A673 (cell line): ENCODE data around the gene U2AF1L4. TPM values are rescaled to one million over a fixed set of nuclear protein-coding genes. Genes with fewer than 3 reads are reported as not detected.
"Not testable (repeated sequence)": the region's sequence is repeated elsewhere in the genome, so short reads cannot be mapped to it uniquely, and the experiment has no call there.

Experiments used
- BruUV-seq: library from RNA; stranded (reverse); fragments of 400-500 nt; replicated peaks from 2 replicates; lab custom pipeline; 2021; lab: Mats Ljungman, UMichigan
- CTCF ChIA-PET: fragments of 300-600 bp; sonication (Branson Sonifier 250); formaldehyde crosslinking; loops from one replicate; lab custom pipeline; 2022; ENCODE audit warnings: antibody characterized with exemption; lab: Charles Lee
- POLR2A ChIA-PET: fragments of 300-600 bp; sonication (Branson Sonifier 250); formaldehyde crosslinking; loops from one replicate; lab custom pipeline; 2022; ENCODE audit warnings: antibody characterized with exemption; ENCODE audit not compliant: low non-redundant PET; lab: Charles Lee
- DNase-seq: peaks from one replicate; pipeline ENCODE4 v3.0.0-alpha.2; 2015; ENCODE audit warnings: low spot score
- H3K27ac ChIP-seq: fragments of 200-600 bp; sonication (generic); 2 replicates; pipeline ENCODE4 v1.5.1; 2016; ENCODE audit warnings: mixed run types, low read depth, mild to moderate bottlenecking, mixed read lengths, antibody characterized with exemption, low read length; ENCODE audit not compliant: poor library complexity, severe bottlenecking
- H3K27me3 ChIP-seq: fragments of 200-600 bp; sonication (generic); replicated peaks from 2 replicates; pipeline ENCODE4 v1.6.1; 2017; ENCODE audit warnings: mixed run types, low read depth, mild to moderate bottlenecking, mixed read lengths, antibody characterized with exemption, low read length; ENCODE audit not compliant: insufficient read depth, poor library complexity
- H3K36me3 ChIP-seq: fragments of 200-600 bp; sonication (generic); 2 replicates; pipeline ENCODE4 v1.6.1; 2016; ENCODE audit warnings: mixed run types, mild to moderate bottlenecking, mixed read lengths, antibody characterized with exemption, low read length; ENCODE audit not compliant: insufficient read depth, poor library complexity, severe bottlenecking
- H3K4me1 ChIP-seq: fragments of 200-600 bp; sonication (generic); 2 replicates; pipeline ENCODE4 v1.6.1; 2017; ENCODE audit warnings: mixed run types, mild to moderate bottlenecking, mixed read lengths, antibody characterized with exemption, low read length; ENCODE audit not compliant: insufficient read depth, poor library complexity, severe bottlenecking
- H3K4me3 ChIP-seq: fragments of 200-600 bp; sonication (generic); 2 replicates; pipeline ENCODE4 v1.5.1; 2016; ENCODE audit warnings: low read depth, mixed run types, mild to moderate bottlenecking, mixed read lengths, low read length; ENCODE audit not compliant: poor library complexity, severe bottlenecking
- H3K9me3 ChIP-seq: fragments of 200-600 bp; sonication (generic); 2 replicates; pipeline ENCODE4 v1.6.1; 2016; ENCODE audit warnings: mixed run types, low read depth, mild to moderate bottlenecking, mixed read lengths, antibody characterized with exemption, low read length; ENCODE audit not compliant: poor library complexity, severe bottlenecking
- CTCF ChIP-seq: fragments of 300-800, 200-600 bp; sonication (generic); conservative IDR thresholded peaks from 2 replicates; pipeline ENCODE4 v1.5.1; 2017; ENCODE audit warnings: low read depth, mild to moderate bottlenecking, antibody characterized with exemption, low read length, moderate library complexity, mixed read lengths
- EZH2 ChIP-seq: fragments of 200-600 bp; sonication (generic); IDR thresholded peaks from 2 replicates; pipeline ENCODE4 v1.6.1; 2017; ENCODE audit warnings: borderline replicate concordance, low read depth, mild to moderate bottlenecking, mixed read lengths, antibody characterized with exemption, low read length; ENCODE audit not compliant: poor library complexity, severe bottlenecking
- intact Hi-C: fragments of 100-400 bp; cut with micrococcal nuclease; formaldehyde crosslinking; loops from one replicate; pipeline ENCODE4 v1.10.0; 2022; ENCODE audit not compliant: unreplicated experiment
- total RNA-seq: library from RNA; stranded (reverse); gene quantifications from 2 replicates; pipeline ENCODE4 v1.2.3, GENCODE V29; 2021

The U2AF1L4 gene
- total RNA-seq, 1 experiment from 2014 or later: 21.0 TPM

DNA sequence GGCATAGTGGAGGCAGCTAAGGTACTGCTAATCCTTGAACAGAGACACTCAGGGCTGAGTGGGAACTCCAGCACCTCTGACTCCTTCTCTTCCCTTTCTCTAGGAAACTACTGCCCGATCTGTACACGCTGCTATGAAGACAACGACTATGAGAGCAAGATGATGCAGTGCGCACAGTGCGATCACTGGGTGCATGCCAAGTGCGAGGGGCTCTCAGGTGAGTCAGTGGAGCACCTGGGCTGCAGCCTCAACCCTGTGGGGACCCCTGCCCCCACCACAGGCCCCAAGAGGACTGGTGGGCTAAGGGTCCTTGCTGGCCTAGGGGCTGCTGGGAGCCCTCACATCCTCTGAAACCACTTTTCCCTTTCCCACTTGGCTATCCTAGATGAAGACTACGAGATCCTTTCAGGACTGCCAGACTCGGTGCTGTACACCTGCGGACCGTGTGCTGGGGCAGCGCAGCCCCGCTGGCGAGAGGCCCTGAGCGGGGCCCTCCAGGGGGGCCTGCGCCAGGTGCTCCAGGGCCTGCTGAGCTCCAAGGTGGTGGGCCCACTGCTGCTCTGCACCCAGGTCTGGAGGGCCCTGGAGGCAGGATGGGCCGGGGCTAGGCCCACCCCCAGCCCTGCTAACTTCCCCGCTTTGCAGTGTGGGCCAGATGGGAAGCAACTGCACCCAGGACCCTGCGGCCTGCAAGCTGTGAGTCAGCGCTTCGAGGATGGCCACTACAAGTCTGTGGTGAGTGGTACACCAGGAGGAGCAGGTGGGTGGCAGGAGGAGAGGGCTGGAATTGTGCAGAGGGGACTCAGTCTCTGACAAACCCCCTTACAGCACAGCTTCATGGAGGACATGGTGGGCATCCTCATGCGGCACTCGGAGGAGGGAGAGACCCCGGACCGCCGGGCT lies 17.9 kb downstream of the U2AF1L4 start:
- no peaks in the 10 kb centered on the region for H3K9me3 ChIP-seq
- TF ChIP-seq CTCF (no peak), EZH2 (no peak)
- ChIA-PET CTCF (no interaction called here), POLR2A (interaction anchor here (0.6 kb wide), 1 partner anchor 71 kb away, joined by 3 read pairs; no protein-coding TSS in a partner anchor)
- no peak overlapping the region for H3K27ac ChIP-seq
- BruUV-seq: no TSS peak
- no peaks in the 10 kb centered on the region for H3K4me1 ChIP-seq
- H3K4me3 ChIP-seq: no peak overlapping the region
- peaks cover 98% of the 10 kb centered on the region for H3K36me3 ChIP-seq
- intact Hi-C loops: no loop called here
- no peak for DNase-seq
- H3K27me3 ChIP-seq: no peaks in the 10 kb centered on the region

DNA sequence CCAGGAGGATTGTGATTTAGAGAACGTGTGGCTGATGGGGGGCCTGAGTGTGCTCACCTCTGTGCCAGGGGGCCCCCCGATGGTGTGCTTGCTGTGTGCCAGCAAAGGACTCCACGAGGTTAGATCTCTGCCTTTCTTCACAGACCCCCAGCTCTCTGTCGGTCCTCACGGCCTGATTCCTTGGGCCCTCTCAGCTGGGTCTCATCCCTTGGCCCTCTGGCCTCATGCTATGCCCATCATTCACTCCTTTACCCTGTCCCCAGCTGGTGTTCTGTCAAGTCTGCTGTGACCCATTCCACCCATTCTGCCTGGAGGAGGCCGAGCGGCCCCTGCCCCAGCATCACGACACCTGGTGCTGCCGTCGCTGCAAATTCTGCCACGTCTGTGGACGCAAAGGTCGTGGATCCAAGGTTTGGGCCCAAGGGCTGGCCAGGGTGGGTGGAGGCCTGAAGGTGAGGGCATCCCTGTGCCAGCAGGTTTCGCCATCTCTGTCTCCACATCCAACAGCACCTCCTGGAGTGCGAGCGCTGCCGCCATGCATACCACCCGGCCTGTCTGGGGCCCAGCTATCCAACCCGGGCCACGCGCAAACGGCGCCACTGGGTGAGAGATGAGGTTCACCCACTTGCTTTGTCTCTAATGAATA lies 19.9 kb downstream of the U2AF1L4 start:
- no peaks in the 10 kb centered on the region for H3K4me1 ChIP-seq
- POLR2A ChIA-PET: no interaction called here
- no peak overlapping the region for H3K4me3 ChIP-seq
- CTCF ChIA-PET: no interaction called here
- intact Hi-C loops: no loop called here
- no peak overlapping the region for H3K27ac ChIP-seq
- no peak for TF ChIP-seq EZH2
- no peak for TF ChIP-seq CTCF
- DNase-seq: no peak
- no peaks in the 10 kb centered on the region for H3K9me3 ChIP-seq
- H3K36me3 ChIP-seq: peaks cover 90% of the 10 kb centered on the region
- H3K27me3 ChIP-seq: no peaks in the 10 kb centered on the region
- no TSS peak for BruUV-seq

- TF ChIP-seq EZH2 (no peak), CTCF (no peak)
- intact Hi-C loops: no loop called here
- no peaks in the 10 kb centered on the region for H3K4me1 ChIP-seq
- H3K36me3 ChIP-seq: peaks cover 89% of the 10 kb centered on the region
- ChIA-PET POLR2A (no interaction called here), CTCF (no interaction called here)
- no peak overlapping the region for H3K4me3 ChIP-seq
- H3K9me3 ChIP-seq: no peaks in the 10 kb centered on the region
- no peak for DNase-seq
- no peaks in the 10 kb centered on the region for H3K27me3 ChIP-seq
- BruUV-seq: no TSS peak
- no peak overlapping the region for H3K27ac ChIP-seq
Observed at GRCh38 chr19:35724560-35724959, 20.7 kb downstream of the U2AF1L4 start.

GRCh38 chr19:35724132-35724531 lies 21.1 kb downstream of the U2AF1L4 start:
- H3K9me3 ChIP-seq, H3K27ac ChIP-seq, H3K4me1 ChIP-seq, DNase-seq, BruUV-seq, POLR2A ChIA-PET, H3K4me3 ChIP-seq, CTCF ChIA-PET, intact Hi-C loops, H3K27me3 ChIP-seq: not testable (repeated sequence)
- peaks cover 84% of the 10 kb centered on the region for H3K36me3 ChIP-seq
